A673 (cell line): ENCODE results near the gene HOXD3. TPM values are rescaled to one million over a fixed set of nuclear protein-coding genes. Genes with fewer than 3 reads are reported as not detected.

ENCODE experiments used
- BruUV-seq: library from RNA; stranded (reverse); fragments of 400-500 nt; replicated peaks from 2 replicates; lab custom pipeline; 2021; lab: Mats Ljungman, UMichigan
- CTCF ChIA-PET: fragments of 300-600 bp; sonication (Branson Sonifier 250); formaldehyde crosslinking; loops from one replicate; lab custom pipeline; 2022; ENCODE audit warnings: antibody characterized with exemption; lab: Charles Lee
- POLR2A ChIA-PET: fragments of 300-600 bp; sonication (Branson Sonifier 250); formaldehyde crosslinking; loops from one replicate; lab custom pipeline; 2022; ENCODE audit warnings: antibody characterized with exemption; ENCODE audit not compliant: low non-redundant PET; lab: Charles Lee
- DNase-seq: peaks from one replicate; pipeline ENCODE4 v3.0.0-alpha.2; 2015; ENCODE audit warnings: low spot score
- H3K27ac ChIP-seq: fragments of 200-600 bp; sonication (generic); 2 replicates; pipeline ENCODE4 v1.5.1; 2016; ENCODE audit warnings: mixed run types, low read depth, mild to moderate bottlenecking, mixed read lengths, antibody characterized with exemption, low read length; ENCODE audit not compliant: poor library complexity, severe bottlenecking
- H3K27me3 ChIP-seq: fragments of 200-600 bp; sonication (generic); replicated peaks from 2 replicates; pipeline ENCODE4 v1.6.1; 2017; ENCODE audit warnings: mixed run types, low read depth, mild to moderate bottlenecking, mixed read lengths, antibody characterized with exemption, low read length; ENCODE audit not compliant: insufficient read depth, poor library complexity
- H3K36me3 ChIP-seq: fragments of 200-600 bp; sonication (generic); 2 replicates; pipeline ENCODE4 v1.6.1; 2016; ENCODE audit warnings: mixed run types, mild to moderate bottlenecking, mixed read lengths, antibody characterized with exemption, low read length; ENCODE audit not compliant: insufficient read depth, poor library complexity, severe bottlenecking
- H3K4me1 ChIP-seq: fragments of 200-600 bp; sonication (generic); 2 replicates; pipeline ENCODE4 v1.6.1; 2017; ENCODE audit warnings: mixed run types, mild to moderate bottlenecking, mixed read lengths, antibody characterized with exemption, low read length; ENCODE audit not compliant: insufficient read depth, poor library complexity, severe bottlenecking
- H3K4me3 ChIP-seq: fragments of 200-600 bp; sonication (generic); 2 replicates; pipeline ENCODE4 v1.5.1; 2016; ENCODE audit warnings: low read depth, mixed run types, mild to moderate bottlenecking, mixed read lengths, low read length; ENCODE audit not compliant: poor library complexity, severe bottlenecking
- H3K9me3 ChIP-seq: fragments of 200-600 bp; sonication (generic); 2 replicates; pipeline ENCODE4 v1.6.1; 2016; ENCODE audit warnings: mixed run types, low read depth, mild to moderate bottlenecking, mixed read lengths, antibody characterized with exemption, low read length; ENCODE audit not compliant: poor library complexity, severe bottlenecking
- CTCF ChIP-seq: fragments of 300-800, 200-600 bp; sonication (generic); conservative IDR thresholded peaks from 2 replicates; pipeline ENCODE4 v1.5.1; 2017; ENCODE audit warnings: low read depth, mild to moderate bottlenecking, antibody characterized with exemption, low read length, moderate library complexity, mixed read lengths
- EZH2 ChIP-seq: fragments of 200-600 bp; sonication (generic); IDR thresholded peaks from 2 replicates; pipeline ENCODE4 v1.6.1; 2017; ENCODE audit warnings: borderline replicate concordance, low read depth, mild to moderate bottlenecking, mixed read lengths, antibody characterized with exemption, low read length; ENCODE audit not compliant: poor library complexity, severe bottlenecking
- intact Hi-C: fragments of 100-400 bp; cut with micrococcal nuclease; formaldehyde crosslinking; loops from one replicate; pipeline ENCODE4 v1.10.0; 2022; ENCODE audit not compliant: unreplicated experiment
- total RNA-seq: library from RNA; stranded (reverse); gene quantifications from 2 replicates; pipeline ENCODE4 v1.2.3, GENCODE V29; 2021

The HOXD3 gene
- total RNA-seq, 1 experiment from 2014 or later, result 41.3 TPM

GRCh38 chr2:176114930-176115625 lies 42.0 kb upstream of the HOXD3 start:
- peaks cover 85% of the 10 kb centered on the region for H3K36me3 ChIP-seq
- no peak for TF ChIP-seq EZH2
- no peak for TF ChIP-seq CTCF
- BruUV-seq, result no TSS peak
- peaks cover 29% of the 10 kb centered on the region for H3K4me1 ChIP-seq
- H3K4me3 ChIP-seq, result peak overlapping the region; percentile 73
- no peaks in the 10 kb centered on the region for H3K27me3 ChIP-seq
- ChIA-PET POLR2A (no interaction called here), CTCF (interaction anchor here (1.4 kb wide), 2 partner anchors 12 to 537 kb away, joined by 3 read pairs; no protein-coding TSS in a partner anchor)
- intact Hi-C loops, result no loop called here
- H3K27ac ChIP-seq, result peak overlapping the region; percentile 88
- no peaks in the 10 kb centered on the region for H3K9me3 ChIP-seq
- DNase-seq, result no peak

- POLR2A ChIA-PET, result no interaction called here
- peak within 1 kb of the TSS; percentile 88 for H3K27ac ChIP-seq
- CTCF ChIA-PET, result no interaction called here
- H3K36me3 ChIP-seq, result peaks cover 85% of the 10 kb centered on the region
- TSS peak; percentile 39 for BruUV-seq
- peak; percentile 89 for DNase-seq
- intact Hi-C loops, result no loop called here
- no peaks in the 10 kb centered on the region for H3K27me3 ChIP-seq
- peak within 1 kb of the TSS; percentile 73 for H3K4me3 ChIP-seq
- TF ChIP-seq CTCF (peak; percentile 53), EZH2 (no peak)
- peaks cover 37% of the 10 kb centered on the region for H3K4me1 ChIP-seq
- H3K9me3 ChIP-seq, result no peaks in the 10 kb centered on the region
Measured at GRCh38 chr2:176115883-176116813, 41.0 kb upstream of the HOXD3 start, which contains the start of gene HOXD10. TSS of gene HOXD10 (plus strand) at chr2:176116778. CDS start at chr2:176116834, 56 bp downstream.

- peak; percentile 20 for DNase-seq
- peaks cover 47% of the 10 kb centered on the region for H3K4me1 ChIP-seq
- H3K27ac ChIP-seq, result peak overlapping the region; percentile 88
- H3K9me3 ChIP-seq, result no peaks in the 10 kb centered on the region
- H3K27me3 ChIP-seq, result no peaks in the 10 kb centered on the region
- ChIA-PET CTCF (interaction anchor here (0.5 kb wide), 1 partner anchor 9 kb away, joined by 7 read pairs; no protein-coding TSS in a partner anchor), POLR2A (no interaction called here)
- no TSS peak for BruUV-seq
- no peak for TF ChIP-seq CTCF
- no peak for TF ChIP-seq EZH2
- H3K4me3 ChIP-seq, result peak overlapping the region; percentile 73
- peaks cover 83% of the 10 kb centered on the region for H3K36me3 ChIP-seq
- intact Hi-C loops, result no loop called here
Measured at GRCh38 chr2:176117162-176117822, 39.8 kb upstream of the HOXD3 start.
